Measurements from ENCODE around the gene MTX2.

The MTX2 gene

GRCh38 chr2:176269319-176270099 is at the start of gene MTX2:
MTX2 (plus strand) TSS chr2:176269442; CDS start chr2:176269630, 188 bp downstream.
- peak; percentile 61 for DNase-seq

DNA sequence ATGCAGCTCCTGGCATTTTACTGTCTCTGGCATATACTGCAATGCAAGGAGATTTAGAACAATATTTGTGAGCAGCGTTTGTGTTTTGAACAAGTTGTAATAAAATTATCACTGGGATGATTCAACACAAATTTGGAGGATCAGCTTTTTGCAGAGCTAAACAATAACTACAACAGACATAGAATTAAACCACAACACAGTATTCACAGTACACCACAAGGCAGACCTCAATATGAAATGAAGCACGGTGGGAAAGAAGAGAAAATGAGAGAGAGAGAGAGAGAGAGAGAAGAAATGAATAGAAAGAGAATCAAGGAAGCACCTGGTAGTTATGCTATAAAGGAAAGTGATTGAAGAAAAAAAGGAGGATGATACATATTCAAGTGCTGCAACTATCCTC is 41.4 kb upstream of the MTX2 start:
- no peak for DNase-seq

DNA sequence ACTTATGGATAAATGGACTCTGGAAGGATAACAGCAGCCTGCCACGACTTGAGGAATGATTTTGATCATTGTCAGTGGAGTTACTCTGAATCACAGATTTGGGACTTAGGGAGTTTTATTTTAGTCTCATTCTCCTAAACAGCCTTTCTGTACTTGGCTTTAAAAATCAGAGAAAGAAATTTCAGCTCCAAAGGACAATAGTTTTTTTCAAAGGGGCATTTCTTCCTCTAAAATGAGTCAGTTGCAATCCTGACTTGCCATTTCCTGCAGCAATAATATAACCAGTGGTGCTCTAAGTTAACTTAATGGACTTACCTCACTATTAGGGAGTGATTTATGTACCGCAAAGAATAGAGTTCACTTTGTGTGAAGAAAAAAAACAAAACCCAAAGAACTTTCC is 35.1 kb upstream of the MTX2 start:
- DNase-seq: no peak

DNA sequence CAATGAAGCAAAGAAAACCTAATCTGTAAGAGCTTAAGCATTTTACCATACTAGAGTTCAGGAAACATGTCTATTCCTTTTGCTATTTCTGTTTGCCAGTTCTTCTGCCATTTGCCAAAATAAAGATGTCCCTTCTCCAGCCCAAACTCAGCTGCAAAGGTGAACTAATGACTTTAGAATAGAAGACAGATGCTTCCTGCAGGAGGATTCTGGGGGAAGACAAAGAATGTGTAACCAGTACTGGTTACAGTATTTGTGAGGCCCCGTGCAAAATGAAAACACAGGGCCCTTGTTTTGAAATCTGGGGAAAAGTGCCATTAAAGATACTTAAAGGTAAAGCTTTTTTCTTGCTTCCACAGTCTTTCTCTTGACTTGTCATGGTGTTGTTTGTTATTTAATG is 34.3 kb upstream of the MTX2 start:
- no peak for DNase-seq

- no peak for DNase-seq
Observed at GRCh38 chr2:176237456-176237855, 31.8 kb upstream of the MTX2 start.

DNA sequence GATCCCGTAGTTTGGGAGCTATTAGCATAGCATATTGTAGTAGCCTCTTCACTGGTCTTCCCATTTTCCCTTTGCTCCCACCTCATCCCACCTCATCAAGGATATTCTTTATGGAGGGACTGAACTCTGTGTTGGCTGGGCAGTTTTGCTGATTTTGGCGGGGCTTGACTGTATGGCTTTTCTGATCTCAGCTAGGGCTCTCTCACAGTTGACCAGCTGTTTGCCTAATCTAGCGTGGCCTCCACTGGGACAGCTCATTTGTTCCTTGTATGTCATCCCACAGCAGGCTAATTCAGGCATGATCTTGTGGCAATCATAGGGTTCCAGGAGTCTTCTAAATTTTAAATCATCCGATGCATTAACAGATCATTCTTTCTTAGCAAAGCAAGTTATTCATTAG is 30.2 kb upstream of the MTX2 start:
- no peak for DNase-seq

DNA sequence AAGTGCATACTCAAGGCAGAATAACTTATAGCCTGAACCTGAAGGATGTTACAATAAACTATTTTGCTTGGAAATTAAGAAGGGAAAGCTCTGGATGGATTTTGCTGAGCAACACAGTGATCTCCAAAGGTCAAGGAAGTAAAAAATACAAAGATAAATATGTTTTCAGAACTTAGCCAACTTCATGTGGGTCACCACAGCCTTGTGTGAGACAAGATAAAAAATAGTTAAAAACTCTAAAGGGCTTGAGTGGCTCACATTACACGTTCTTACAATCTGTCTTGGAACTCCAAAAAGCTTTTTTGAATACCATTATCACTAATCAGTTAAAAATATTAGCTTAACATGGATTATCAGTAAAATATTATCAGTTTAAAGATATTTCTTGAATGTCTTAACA is 28.9 kb upstream of the MTX2 start:
- no peak for DNase-seq

GRCh38 chr2:176242276-176242675 is 27.0 kb upstream of the MTX2 start:
- DNase-seq: no peak

- DNase-seq: no peak
Observed at GRCh38 chr2:176246331-176246730, 22.9 kb upstream of the MTX2 start.

- no peak for DNase-seq
Observed at GRCh38 chr2:176247859-176248258, 21.4 kb upstream of the MTX2 start.

DNA sequence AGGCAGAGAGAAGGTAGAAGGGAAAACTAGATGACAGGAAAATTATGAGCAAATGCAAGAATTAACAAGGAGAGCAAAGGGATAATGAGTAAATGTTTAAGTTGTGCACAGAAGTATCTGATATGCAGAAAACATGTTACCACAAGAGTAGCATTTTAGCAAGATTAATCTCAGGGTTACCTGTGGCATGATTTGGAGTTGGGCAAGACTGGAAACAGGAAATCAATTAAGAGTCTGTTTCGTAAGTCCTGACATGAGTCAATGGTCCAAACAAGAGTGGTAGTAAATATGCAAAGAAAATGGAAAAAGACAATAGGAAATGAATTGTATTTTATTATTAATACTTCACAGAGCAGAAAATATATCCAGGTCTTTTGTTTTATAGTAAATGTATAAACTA is 17.3 kb upstream of the MTX2 start:
- DNase-seq: no peak

GRCh38 chr2:176260689-176261088 is 8.6 kb upstream of the MTX2 start:
- DNase-seq: no peak

GRCh38 chr2:176261136-176261535 is 8.1 kb upstream of the MTX2 start:
- no peak for DNase-seq

- no peak for DNase-seq
Observed at GRCh38 chr2:176268976-176269318, 295 bp upstream of the MTX2 start.

- no peak for DNase-seq
Observed at GRCh38 chr2:176270100-176270750, 983 bp downstream of the MTX2 start.

GRCh38 chr2:176272870-176273459 is 3.7 kb downstream of the MTX2 start:
- DNase-seq: no peak

GRCh38 chr2:176278927-176279326 is 9.7 kb downstream of the MTX2 start:
- DNase-seq: no peak

DNA sequence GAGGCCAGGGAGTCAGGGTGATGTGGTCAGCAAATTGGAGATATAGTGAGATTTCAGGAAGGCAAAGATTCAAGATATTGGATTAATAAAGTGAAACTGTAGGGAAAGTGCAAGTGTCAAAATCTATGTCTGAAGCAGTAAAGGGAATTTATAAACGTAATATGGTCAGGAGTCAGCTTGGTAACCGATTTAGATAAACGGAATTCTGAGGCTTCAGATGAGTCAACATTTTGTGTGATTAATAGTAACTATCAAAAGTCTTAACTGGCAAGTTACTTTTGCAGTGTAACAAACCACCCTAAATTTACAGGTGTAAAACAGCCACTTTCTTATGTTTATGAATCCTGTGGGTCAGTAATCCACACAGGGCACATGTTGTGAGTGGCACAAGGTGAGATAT is 10.9 kb downstream of the MTX2 start:
- no peak for DNase-seq

DNA sequence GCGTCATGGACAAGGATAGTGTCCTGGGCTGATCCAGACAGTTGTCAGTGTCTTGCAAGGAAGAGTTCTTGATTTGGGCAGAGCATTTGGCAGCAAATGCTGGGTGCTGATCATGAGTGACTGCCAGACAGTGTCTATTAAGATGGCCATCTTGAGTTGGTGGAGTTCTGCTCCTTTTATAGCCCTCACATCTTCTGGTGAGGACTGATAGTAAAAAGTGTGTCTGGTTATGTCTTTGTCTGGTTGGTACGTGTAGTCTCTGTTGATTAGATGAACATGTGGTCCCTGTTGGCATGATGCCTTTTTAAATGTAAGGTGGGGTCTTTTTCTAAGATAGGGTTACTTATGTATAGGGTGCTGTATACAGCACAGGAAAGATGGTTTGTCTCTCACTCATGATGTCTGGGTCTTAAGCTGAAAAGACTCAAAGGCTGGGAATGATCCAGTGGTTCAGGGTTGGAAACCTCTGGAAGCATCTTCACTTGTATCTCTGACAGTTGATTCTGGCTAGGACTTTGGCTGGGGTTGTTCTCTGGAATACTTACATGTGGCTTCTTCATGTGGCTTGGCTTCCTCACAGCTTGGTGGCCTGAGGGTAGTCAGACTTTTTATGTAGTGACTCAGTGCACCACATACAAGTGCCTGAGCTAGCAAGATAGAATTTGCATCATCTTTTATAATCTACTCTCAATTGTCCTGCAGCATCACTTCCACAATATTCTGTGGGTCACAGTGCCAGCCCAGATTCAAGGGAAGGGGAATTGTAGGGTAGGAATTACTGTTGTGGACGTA is 11.8 kb downstream of the MTX2 start:
- no peak for DNase-seq

DNA sequence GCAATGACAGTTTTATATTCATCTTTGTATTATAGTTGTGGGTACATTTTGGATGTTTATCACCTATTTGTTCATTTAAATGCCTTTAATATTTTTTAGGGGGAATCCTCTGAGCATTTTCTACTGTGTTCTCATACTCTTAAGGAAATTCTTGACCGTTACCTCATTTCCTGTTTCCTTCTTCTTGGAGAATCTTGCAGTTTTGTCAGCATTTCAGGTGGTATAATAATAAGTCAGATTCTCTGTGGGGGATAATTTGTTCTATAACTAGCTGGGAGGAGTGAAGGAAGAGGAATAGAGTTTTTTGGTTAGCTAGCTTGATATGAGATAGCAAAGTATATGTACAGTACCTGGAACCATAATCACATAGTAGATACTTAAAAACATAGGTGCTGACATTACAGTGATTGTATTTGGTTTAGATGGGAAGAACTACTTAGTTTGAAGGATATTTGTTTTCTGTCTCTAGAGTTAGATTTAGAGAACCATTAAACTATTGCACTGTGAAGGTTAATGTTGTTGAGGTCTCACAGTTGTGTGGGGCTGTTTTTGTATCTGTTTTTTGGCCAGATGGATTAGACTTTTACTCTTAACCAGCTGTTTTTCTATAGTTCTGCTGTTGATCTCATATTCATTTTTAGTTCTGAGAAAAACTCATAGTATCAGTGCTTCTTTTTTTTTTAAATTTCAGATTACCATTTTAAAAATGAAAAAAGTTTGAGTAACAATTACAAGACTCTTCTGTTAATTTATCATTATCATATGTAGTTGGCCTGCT is 14.2 kb downstream of the MTX2 start:
- DNase-seq: no peak

DNA sequence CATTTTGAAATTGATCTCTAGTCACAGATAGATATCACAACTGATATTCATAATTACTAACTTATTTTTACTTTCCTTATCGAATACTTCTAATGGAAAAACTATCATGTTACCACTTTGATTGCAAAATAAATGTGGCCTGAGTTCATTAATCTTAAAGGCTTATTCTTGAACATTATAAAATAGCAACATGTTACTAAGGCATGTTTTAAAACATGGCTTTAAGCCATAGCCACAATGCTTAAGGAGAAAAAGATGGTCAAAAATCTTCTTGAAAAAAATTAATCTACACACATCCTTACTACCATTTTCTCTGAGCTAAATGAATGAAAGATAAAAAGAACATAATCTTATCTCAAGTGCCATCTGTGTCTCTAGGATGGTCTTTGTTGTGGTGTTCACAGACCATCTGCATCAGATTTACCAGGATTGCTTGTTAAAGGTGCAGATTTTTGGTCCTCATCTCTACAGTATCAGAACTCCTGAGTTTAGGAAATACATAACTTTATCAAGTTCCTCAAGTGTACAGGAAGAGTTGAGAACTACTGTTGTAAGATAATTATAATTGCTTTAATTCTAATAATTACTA is 15.3 kb downstream of the MTX2 start:
- no peak for DNase-seq

DNA sequence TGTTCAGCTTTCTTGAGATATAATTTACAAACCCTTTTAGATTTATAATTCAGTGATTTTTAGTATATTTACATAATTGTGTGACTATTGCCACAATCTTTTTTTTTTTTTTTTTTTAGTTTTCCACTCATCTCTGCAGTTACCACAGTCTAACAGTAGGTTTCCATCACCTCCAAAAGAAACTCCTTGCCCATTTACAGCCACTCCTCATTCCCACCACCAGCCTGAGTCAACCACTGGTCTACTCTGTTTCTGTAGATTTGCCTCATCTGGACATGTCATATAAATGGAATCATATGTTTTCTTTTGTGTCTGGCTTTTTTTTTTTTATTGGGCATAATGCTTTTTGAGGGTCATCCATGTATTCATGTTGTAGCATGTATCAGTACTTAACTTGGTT is 16.1 kb downstream of the MTX2 start:
- DNase-seq: no peak

Data from activated effector memory CD4-positive, alpha-beta T cell treated with Interleukin-2 at 50 U/mL for 16 hours (primary cell).